Myocyte (in vitro differentiated cells): Measurements from ENCODE around the gene NBEAL1. TPM values are rescaled to one million over a fixed set of nuclear protein-coding genes. Genes with fewer than 3 reads are reported as not detected.
A peak's percentile ranks its signal among the peaks of the same experiment; 100 is the strongest.
"Not testable (repeated sequence)": the region's sequence is repeated elsewhere in the genome, so short reads cannot be mapped to it uniquely, and the experiment has no call there.

ENCODE experiments used
- DNase-seq: peaks from one replicate; pipeline ENCODE4 v3.0.0-alpha.2; 2012; ENCODE audit warnings: low read depth
- polyA plus RNA-seq: library from polyadenylated mRNA; unstranded; fragments of >200 nt; gene quantifications from one replicate; pipeline ENCODE4 v1.2.1, GENCODE V29; 2012; ENCODE audit warnings: missing spikeins
- total RNA-seq: library from RNA; depleted of rRNA; stranded (reverse); fragments of >200 nt; gene quantifications from 2 replicates; pipeline ENCODE4 v1.2.3, GENCODE V29; 2014

NBEAL1 gene
- 22.5 and 24.8 TPM in 2 replicates for total RNA-seq
- polyA plus RNA-seq, result 4.6 TPM

- DNase-seq, result peak; percentile 99
Observed at GRCh38 chr2:203014456-203015199, at the start of gene NBEAL1. TSS of gene NBEAL1 (plus strand) at chr2:203014875. CDS start at chr2:203016385, 1,510 bp downstream.

DNA sequence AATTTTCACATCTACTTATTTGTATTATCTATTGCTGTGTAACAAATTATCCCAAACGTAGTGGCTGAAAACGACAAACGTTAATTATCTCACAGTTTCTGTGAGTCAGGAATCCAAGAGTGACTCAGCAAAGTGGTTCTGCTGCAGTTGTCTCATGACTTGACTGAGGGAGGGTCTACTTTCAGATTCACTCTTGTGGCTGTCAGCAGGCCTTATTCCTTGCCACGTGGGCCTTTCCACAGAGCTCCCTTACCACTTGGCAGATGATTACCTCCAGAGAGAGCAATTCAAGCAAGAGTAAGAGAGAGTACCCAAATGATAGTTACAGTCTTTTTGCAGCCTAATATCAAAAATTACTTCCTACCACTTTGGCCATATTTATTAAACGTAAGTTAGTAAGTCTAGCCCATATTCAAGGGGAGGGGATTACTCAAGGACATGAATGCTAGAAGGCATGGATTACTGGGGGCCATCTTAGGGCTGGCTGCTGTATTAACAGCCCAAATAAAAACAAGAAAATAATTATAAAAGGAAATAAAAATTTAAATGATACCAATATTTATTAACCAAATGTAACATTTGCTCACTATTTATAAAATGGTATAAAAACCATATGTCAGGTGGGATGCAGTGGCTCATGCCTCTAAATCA lies 48.7 kb upstream of the NBEAL1 start:
- peak; percentile 59 for DNase-seq

GRCh38 chr2:202969404-202969803 lies 45.3 kb upstream of the NBEAL1 start:
- DNase-seq, result not testable (repeated sequence)

GRCh38 chr2:202976809-202977208 lies 37.9 kb upstream of the NBEAL1 start:
- no peak for DNase-seq

DNA sequence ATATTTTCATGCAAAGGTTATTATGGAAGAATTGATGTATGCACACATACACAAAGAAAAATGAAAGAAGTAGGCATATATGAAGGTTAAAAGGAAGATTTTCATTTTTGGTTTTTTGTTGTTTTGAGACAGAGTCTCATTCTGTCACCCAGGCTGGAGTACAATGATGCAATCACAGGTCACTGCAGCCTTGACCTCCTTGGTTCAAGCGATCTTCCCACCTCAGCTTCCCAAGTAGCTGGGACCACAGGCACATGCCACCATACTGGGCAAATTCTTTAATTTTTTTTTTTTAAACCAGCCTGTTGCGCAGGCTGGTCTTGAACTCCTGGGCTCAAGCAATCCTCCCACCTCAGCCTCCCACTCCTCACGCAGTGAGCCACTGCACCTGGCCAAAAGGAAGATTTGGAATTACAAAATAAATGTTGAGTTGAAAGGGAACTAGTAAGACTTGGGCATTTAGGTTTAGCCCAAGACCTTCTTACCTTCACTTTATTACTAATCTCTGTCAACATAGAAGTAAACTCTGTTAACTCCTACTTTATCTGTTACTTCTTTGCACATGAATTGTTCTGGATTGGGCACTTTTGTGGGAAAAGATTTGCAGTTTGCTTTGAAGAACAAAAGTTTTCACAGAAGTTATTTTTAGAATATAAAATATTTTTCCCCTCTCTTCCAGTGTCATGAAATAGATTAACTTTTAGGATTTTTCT lies 31.7 kb upstream of the NBEAL1 start:
- no peak for DNase-seq

DNA sequence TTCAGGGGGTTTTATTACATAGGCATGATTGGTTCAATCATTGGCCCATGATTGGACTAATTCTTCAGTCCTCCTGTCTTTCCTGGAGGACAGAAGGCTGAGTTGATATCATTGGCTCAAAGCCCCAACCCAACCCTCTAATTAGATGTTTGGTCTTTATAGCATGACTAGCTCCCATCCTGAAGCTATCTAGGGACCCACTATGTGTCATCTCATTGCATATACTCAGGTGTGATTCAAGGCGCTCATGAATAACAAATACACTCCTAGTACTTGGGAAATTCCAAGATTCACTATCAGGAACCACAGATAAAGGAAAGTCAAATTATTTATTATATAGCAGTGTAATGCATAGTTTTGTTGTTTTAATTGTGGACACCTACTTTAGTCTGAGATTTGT lies 24.9 kb upstream of the NBEAL1 start:
- no peak for DNase-seq

GRCh38 chr2:202990501-202990900 lies 24.2 kb upstream of the NBEAL1 start:
- no peak for DNase-seq

GRCh38 chr2:202997113-202997512 lies 17.6 kb upstream of the NBEAL1 start:
- not testable (repeated sequence) for DNase-seq

DNA sequence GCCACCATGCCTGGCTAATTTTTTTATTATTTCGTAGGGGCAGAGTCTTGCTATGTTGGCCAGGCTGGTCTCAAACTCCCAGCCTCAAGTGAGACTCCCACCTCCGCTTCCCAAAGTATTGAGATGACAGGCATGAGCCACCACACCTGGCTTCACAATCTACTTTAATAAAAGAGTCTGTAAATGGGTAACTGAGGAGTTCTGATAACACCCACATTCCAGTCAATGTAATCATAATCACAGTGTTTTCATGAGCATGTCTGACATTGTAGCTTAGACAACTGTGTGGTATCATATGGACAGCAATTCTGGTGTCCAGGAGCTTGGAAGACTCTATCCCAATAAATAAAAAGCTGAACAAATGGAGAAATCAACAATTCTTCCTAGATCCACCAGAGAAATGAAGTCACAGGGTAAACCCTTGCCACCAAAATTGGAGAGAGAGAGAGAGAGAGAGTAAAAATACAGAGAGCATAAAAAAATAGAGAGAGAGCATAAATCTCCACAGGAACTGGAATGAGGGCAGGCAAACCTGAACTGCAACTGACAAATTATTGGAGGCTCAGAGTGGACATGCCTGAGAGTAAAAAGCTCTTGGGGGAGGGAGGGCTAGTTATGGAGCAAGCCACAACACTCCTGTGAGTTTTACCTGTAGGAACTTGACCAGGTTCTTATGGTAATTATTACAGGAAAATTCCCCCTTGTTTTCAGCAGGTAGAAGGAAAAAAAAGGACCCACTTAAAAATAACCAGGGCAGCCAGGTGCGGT lies 12.4 kb upstream of the NBEAL1 start:
- no peak for DNase-seq

DNA sequence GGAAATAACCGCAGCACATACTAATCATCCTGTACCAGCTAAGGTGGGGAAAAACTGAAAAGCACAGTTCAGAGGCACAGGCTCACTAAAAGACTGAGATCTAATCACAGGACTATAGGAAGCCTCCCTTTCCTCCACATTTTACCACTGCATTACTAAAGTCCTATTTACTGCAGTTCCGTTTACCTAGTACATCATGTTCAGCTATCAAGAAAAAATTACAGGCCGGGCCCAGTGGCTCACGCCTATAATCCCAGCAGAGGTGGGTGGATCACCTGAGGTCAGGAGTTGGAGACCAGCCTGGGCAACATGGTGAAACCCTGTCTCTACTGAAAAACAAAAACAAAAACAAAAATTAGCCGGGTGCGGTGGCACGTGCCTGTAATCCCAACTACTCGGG lies 11.0 kb upstream of the NBEAL1 start:
- DNase-seq, result no peak

GRCh38 chr2:203016716-203017115 lies 2.0 kb downstream of the NBEAL1 start:
- no peak for DNase-seq

DNA sequence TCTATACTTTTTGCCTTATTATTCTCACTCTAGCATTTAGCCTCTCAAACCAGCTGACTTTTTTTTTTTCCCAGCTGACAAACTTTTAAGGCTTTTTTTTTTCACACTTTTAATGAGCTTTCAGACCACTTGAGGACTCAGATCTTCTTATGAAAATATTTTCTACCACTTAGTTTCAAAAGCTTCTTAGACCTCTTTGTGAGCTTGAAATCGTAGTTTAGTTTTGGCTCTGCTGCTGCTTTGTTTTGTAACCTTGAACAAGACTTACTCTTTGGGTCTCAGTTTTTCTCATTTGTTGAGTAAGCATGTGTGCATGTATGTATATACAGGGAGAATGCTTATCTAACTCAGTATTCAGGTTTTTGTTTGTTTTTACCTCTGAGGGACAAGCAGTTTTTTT lies 3.5 kb downstream of the NBEAL1 start:
- DNase-seq, result peak; percentile 11

GRCh38 chr2:203019142-203019541 lies 4.5 kb downstream of the NBEAL1 start:
- no peak for DNase-seq

GRCh38 chr2:203021991-203022390 lies 7.3 kb downstream of the NBEAL1 start:
- no peak for DNase-seq

GRCh38 chr2:203022751-203023150 lies 8.1 kb downstream of the NBEAL1 start:
- peak; percentile 43 for DNase-seq

GRCh38 chr2:203025592-203025991 lies 10.9 kb downstream of the NBEAL1 start:
- peak; percentile 9 for DNase-seq

DNA sequence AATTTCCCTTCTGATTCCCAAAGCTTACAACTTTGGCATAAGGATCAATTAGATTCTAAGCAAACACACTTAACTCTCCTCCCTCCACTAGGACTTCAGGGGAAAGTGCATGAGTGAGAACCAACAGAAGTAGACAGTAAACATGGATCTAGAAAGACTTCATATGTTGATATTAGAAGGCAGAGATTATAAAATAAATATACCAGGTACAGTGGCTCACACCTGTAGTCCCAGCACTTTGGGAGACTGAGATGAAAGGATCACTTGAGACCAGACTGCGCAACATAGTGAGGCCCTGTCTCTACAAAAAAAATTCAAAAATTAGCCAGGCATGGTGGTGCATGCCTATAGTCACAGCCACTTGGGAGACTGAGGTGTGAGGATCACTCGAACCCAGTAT lies 15.9 kb downstream of the NBEAL1 start:
- no peak for DNase-seq

GRCh38 chr2:203030991-203031390 lies 16.3 kb downstream of the NBEAL1 start:
- DNase-seq, result no peak

GRCh38 chr2:203033395-203033794 lies 18.7 kb downstream of the NBEAL1 start:
- DNase-seq, result no peak

DNA sequence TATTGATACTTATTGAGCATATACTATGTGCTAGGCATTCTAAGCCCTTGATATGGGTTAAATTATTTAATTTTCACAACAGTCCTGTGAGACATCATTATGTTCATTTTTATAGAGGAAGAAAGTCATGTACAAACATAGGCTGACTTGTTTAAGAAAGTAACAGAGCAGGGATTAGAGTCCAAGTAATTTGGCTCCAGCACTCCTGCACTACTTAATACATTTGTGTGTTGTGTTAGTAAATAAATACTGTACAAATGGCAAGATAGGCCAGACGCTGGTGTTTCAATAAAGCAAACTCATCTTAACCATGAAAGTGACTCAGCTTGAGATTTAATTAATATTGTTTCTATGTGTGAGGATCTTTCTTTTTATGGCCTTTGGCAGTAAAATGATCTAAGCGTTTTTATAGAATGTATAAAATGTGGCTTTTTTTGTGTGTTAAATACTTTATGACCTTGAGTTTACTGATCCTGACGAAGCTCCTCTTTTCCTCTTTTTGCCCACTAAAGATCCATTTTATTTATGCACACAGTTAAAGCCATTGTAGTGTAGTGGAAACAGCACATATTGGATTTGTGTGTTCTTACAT lies 21.3 kb downstream of the NBEAL1 start:
- no peak for DNase-seq

DNA sequence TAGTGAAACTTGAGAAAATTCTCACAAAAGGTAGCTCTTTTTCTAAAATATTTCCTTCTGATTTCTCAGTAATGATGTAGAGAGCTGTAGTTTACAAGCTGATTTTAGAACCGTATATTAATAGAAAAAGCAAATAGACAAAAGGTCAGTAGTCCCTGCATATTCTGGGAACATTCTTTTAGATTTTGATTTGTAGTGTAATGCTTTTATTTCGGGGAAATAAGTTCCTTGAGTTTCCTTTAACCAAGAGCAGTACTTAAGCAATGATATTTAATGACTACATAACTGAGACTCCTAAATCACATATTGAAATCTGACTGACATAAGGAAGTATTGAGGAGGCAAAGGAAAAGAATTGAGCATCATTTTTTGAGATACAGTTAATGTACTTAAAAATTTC lies 22.4 kb downstream of the NBEAL1 start:
- no peak for DNase-seq
